Measurements from ENCODE around the gene PSD4. TPM values are rescaled to one million over a fixed set of nuclear protein-coding genes. Genes with fewer than 3 reads are reported as not detected.
"Not testable (repeated sequence)": the region's sequence is repeated elsewhere in the genome, so short reads cannot be mapped to it uniquely, and the experiment has no call there.

PSD4 gene
- polyA plus RNA-seq, 4 donors: 24.7 to 39.2 (median 32.7) TPM

DNA sequence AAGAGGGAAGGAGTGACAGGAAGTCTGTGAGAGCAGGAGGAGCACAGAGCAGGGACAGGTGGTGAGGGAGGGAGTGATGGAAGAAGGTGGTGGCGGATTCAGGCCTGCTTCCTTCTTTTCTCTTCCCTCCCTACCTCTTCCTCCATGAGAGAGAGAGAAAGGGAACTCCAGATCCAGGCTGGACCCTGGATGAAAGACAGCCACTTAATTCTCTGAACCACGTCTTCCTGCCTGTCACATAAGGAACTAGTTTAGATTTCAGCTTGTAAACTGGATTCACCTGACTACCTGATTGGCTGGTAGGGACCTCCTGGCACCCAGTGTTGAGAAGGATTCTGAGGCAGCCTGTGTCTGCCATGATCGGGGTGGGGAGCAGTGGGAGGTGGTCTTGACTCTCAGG is 56.0 kb downstream of the PSD4 start:
- no peak overlapping the region for H3K27ac ChIP-seq (ENCODE audit: low read depth in 1 of 3, low read length in 2 of 3)

GRCh38 chr2:113230531-113230930 is 56.8 kb downstream of the PSD4 start:
- Histone ChIP-seq H3K4me1 (ENCODE audit: control insufficient read depth in 3 of 3, insufficient read depth in 2 of 3, low read depth in 1 of 3, low read length in 2 of 3) (peaks cover 2 to 13% (median 12%) of the 10 kb centered on the region in 3 donors), H3K4me3 (ENCODE audit: low read depth in 1 of 3, low read length in 3 of 3) (no peak overlapping the region), H3K9me3 (ENCODE audit: control insufficient read depth in 2 of 2, insufficient read depth in 1 of 2, low read depth in 1 of 2, low read length in 1 of 2) (no peaks in the 10 kb centered on the region), H3K27ac (ENCODE audit: low read depth in 1 of 3, low read length in 2 of 3) (no peak overlapping the region), H3K27me3 (ENCODE audit: control insufficient read depth in 3 of 3, insufficient read depth in 3 of 3, low read length in 3 of 3) (no peaks in the 10 kb centered on the region), H3K36me3 (ENCODE audit: control insufficient read depth in 3 of 3, insufficient read depth in 2 of 3, low read depth in 1 of 3, low read length in 3 of 3) (no peaks in the 10 kb centered on the region)
- FAIRE-seq (no peak), DNase-seq (no peak)
- 24 to 58% (median 39%) methylated on average over 6 of the region's 6 CpGs for WGBS, 3 donors

More for the DNA sequence above, 56.0 kb downstream of the PSD4 start:
- H3K4me1 ChIP-seq (ENCODE audit: control insufficient read depth in 3 of 3, insufficient read depth in 2 of 3, low read depth in 1 of 3, low read length in 2 of 3): peaks cover 2 to 14% (median 13%) of the 10 kb centered on the region in 3 donors
- no peaks in the 10 kb centered on the region for H3K27me3 ChIP-seq (ENCODE audit: control insufficient read depth in 3 of 3, insufficient read depth in 3 of 3, low read length in 3 of 3)
- DNase-seq (no peak), FAIRE-seq (no peak)
- H3K9me3 ChIP-seq (ENCODE audit: control insufficient read depth in 2 of 2, insufficient read depth in 1 of 2, low read depth in 1 of 2, low read length in 1 of 2): no peaks in the 10 kb centered on the region
- 40 to 71% (median 57%) methylated on average over 3 of the region's 3 CpGs for WGBS, 3 donors
- no peak overlapping the region for H3K4me3 ChIP-seq (ENCODE audit: low read depth in 1 of 3, low read length in 3 of 3)
- no peaks in the 10 kb centered on the region for H3K36me3 ChIP-seq (ENCODE audit: control insufficient read depth in 3 of 3, insufficient read depth in 2 of 3, low read depth in 1 of 3, low read length in 3 of 3)

GRCh38 chr2:113231064-113231463 is 57.3 kb downstream of the PSD4 start:
- WGBS, 3 donors: 16 to 46% (median 31%) methylated on average over 3 of the region's 3 CpGs
- no peaks in the 10 kb centered on the region for H3K27me3 ChIP-seq (ENCODE audit: control insufficient read depth in 3 of 3, insufficient read depth in 3 of 3, low read length in 3 of 3)
- DNase-seq (no peak), FAIRE-seq (no peak)
- H3K4me3 ChIP-seq (ENCODE audit: low read depth in 1 of 3, low read length in 3 of 3): no peak overlapping the region
- no peak overlapping the region for H3K27ac ChIP-seq (ENCODE audit: low read depth in 1 of 3, low read length in 2 of 3)
- no peaks in the 10 kb centered on the region for H3K9me3 ChIP-seq (ENCODE audit: control insufficient read depth in 2 of 2, insufficient read depth in 1 of 2, low read depth in 1 of 2, low read length in 1 of 2)
- H3K36me3 ChIP-seq (ENCODE audit: control insufficient read depth in 3 of 3, insufficient read depth in 2 of 3, low read depth in 1 of 3, low read length in 3 of 3): no peaks in the 10 kb centered on the region
- peaks cover 2 to 13% (median 9%) of the 10 kb centered on the region in 3 donors for H3K4me1 ChIP-seq (ENCODE audit: control insufficient read depth in 3 of 3, insufficient read depth in 2 of 3, low read depth in 1 of 3, low read length in 2 of 3)

DNA sequence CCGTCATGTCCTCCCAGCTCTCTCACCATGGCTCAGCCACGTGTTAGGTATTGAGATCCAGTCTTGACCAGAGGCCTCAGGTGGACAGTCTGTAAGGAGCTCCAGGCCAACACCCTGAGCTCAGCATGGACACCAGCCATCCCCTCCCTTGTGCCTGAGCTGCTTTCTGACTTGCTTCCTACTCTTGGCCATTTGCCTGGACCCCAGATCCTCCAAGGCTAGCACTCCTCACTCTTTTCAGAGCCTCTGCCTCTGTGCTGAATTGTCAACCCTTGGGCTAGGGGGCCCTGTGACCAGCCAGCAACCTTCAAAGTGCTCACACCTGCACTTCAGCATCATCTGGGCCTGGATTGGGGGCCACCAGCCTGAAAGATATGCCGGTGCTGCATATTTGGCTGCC is 58.4 kb downstream of the PSD4 start:
- Histone ChIP-seq H3K4me1 (ENCODE audit: control insufficient read depth in 3 of 3, insufficient read depth in 2 of 3, low read depth in 1 of 3, low read length in 2 of 3) (peaks cover 2 to 13% (median 7%) of the 10 kb centered on the region in 3 donors), H3K27ac (ENCODE audit: low read depth in 1 of 3, low read length in 2 of 3) (no peak overlapping the region)
- no peak for FAIRE-seq

DNA sequence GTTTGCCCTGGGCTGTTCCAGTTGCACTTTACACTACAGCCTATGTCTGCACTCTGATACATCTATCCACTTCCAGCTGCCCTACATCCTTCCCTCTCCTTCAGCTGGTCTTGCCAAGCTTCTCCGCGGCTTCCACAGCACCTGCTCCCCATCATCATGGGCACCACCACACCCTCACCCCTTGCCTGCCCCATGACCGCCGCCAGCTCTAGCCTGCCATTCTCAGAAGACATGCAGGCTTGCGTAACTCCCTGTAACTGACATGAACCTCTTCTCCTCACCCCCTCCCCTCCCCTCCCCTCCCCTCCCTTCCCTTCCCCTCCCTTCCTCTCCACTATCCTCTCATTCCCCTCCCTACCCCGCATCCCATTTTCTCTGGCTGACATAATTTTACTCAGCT is 59.0 kb downstream of the PSD4 start:
- Histone ChIP-seq H3K9me3 (ENCODE audit: control insufficient read depth in 2 of 2, insufficient read depth in 1 of 2, low read depth in 1 of 2, low read length in 1 of 2) (no peaks in the 10 kb centered on the region), H3K36me3 (ENCODE audit: control insufficient read depth in 3 of 3, insufficient read depth in 2 of 3, low read depth in 1 of 3, low read length in 3 of 3) (no peaks in the 10 kb centered on the region), H3K4me1 (ENCODE audit: control insufficient read depth in 3 of 3, insufficient read depth in 2 of 3, low read depth in 1 of 3, low read length in 2 of 3) (peaks cover 2 to 13% (median 7%) of the 10 kb centered on the region in 3 donors), H3K27me3 (ENCODE audit: control insufficient read depth in 3 of 3, insufficient read depth in 3 of 3, low read length in 3 of 3) (no peaks in the 10 kb centered on the region), H3K4me3 (ENCODE audit: low read depth in 1 of 3, low read length in 3 of 3) (no peak overlapping the region), H3K27ac (ENCODE audit: low read depth in 1 of 3, low read length in 2 of 3) (no peak overlapping the region)
- WGBS, 3 donors: 22 to 66% (median 49%) methylated on average over 6 of the region's 6 CpGs
- no peak for DNase-seq
- FAIRE-seq: no peak

More for the DNA sequence above, 58.4 kb downstream of the PSD4 start:
- H3K36me3 ChIP-seq (ENCODE audit: control insufficient read depth in 3 of 3, insufficient read depth in 2 of 3, low read depth in 1 of 3, low read length in 3 of 3): no peaks in the 10 kb centered on the region
- no peak for DNase-seq
- no peak overlapping the region for H3K4me3 ChIP-seq (ENCODE audit: low read depth in 1 of 3, low read length in 3 of 3)
- WGBS, 3 donors: 60 to 90% (median 73%) methylated on average over 3 of the region's 3 CpGs
- H3K27me3 ChIP-seq (ENCODE audit: control insufficient read depth in 3 of 3, insufficient read depth in 3 of 3, low read length in 3 of 3): no peaks in the 10 kb centered on the region
- H3K9me3 ChIP-seq (ENCODE audit: control insufficient read depth in 2 of 2, insufficient read depth in 1 of 2, low read depth in 1 of 2, low read length in 1 of 2): no peaks in the 10 kb centered on the region

- WGBS, 3 donors: 79 to 83% (median 83%) methylated on average over 9 of the region's 9 CpGs
- Histone ChIP-seq H3K4me1 (ENCODE audit: control insufficient read depth in 3 of 3, insufficient read depth in 2 of 3, low read depth in 1 of 3, low read length in 2 of 3) (peaks cover 2 to 13% (median 7%) of the 10 kb centered on the region in 3 donors), H3K27ac (ENCODE audit: low read depth in 1 of 3, low read length in 2 of 3) (no peak overlapping the region), H3K9me3 (ENCODE audit: control insufficient read depth in 2 of 2, insufficient read depth in 1 of 2, low read depth in 1 of 2, low read length in 1 of 2) (no peaks in the 10 kb centered on the region), H3K36me3 (ENCODE audit: control insufficient read depth in 3 of 3, insufficient read depth in 2 of 3, low read depth in 1 of 3, low read length in 3 of 3) (no peaks in the 10 kb centered on the region), H3K4me3 (ENCODE audit: low read depth in 1 of 3, low read length in 3 of 3) (no peak overlapping the region), H3K27me3 (ENCODE audit: control insufficient read depth in 3 of 3, insufficient read depth in 3 of 3, low read length in 3 of 3) (no peaks in the 10 kb centered on the region)
- FAIRE-seq: no peak
- DNase-seq: peak in 1 of 2 donors; percentile 44
These were observed 60.1 kb downstream of the PSD4 start for GRCh38 chr2:113233593-113234550.

GRCh38 chr2:113234721-113235346 is 61.1 kb downstream of the PSD4 start:
- FAIRE-seq (no peak), DNase-seq (no peak)
- peak overlapping the region in 2 of 3 donors; percentile 39 to 69 for H3K4me3 ChIP-seq (ENCODE audit: low read depth in 1 of 3, low read length in 3 of 3)
- 64 to 91% (median 90%) methylated on average over 16 of the region's 16 CpGs for WGBS, 3 donors
- no peak overlapping the region for H3K27ac ChIP-seq (ENCODE audit: low read depth in 1 of 3, low read length in 2 of 3)
- no peaks in the 10 kb centered on the region for H3K9me3 ChIP-seq (ENCODE audit: control insufficient read depth in 2 of 2, insufficient read depth in 1 of 2, low read depth in 1 of 2, low read length in 1 of 2)
- H3K4me1 ChIP-seq (ENCODE audit: control insufficient read depth in 3 of 3, insufficient read depth in 2 of 3, low read depth in 1 of 3, low read length in 2 of 3): peaks cover 4 to 9% (median 4%) of the 10 kb centered on the region in 3 donors
- H3K27me3 ChIP-seq (ENCODE audit: control insufficient read depth in 3 of 3, insufficient read depth in 3 of 3, low read length in 3 of 3): no peaks in the 10 kb centered on the region
- peaks cover 0 to 2% (median 0%) of the 10 kb centered on the region in 3 donors for H3K36me3 ChIP-seq (ENCODE audit: control insufficient read depth in 3 of 3, insufficient read depth in 2 of 3, low read depth in 1 of 3, low read length in 3 of 3)

DNA sequence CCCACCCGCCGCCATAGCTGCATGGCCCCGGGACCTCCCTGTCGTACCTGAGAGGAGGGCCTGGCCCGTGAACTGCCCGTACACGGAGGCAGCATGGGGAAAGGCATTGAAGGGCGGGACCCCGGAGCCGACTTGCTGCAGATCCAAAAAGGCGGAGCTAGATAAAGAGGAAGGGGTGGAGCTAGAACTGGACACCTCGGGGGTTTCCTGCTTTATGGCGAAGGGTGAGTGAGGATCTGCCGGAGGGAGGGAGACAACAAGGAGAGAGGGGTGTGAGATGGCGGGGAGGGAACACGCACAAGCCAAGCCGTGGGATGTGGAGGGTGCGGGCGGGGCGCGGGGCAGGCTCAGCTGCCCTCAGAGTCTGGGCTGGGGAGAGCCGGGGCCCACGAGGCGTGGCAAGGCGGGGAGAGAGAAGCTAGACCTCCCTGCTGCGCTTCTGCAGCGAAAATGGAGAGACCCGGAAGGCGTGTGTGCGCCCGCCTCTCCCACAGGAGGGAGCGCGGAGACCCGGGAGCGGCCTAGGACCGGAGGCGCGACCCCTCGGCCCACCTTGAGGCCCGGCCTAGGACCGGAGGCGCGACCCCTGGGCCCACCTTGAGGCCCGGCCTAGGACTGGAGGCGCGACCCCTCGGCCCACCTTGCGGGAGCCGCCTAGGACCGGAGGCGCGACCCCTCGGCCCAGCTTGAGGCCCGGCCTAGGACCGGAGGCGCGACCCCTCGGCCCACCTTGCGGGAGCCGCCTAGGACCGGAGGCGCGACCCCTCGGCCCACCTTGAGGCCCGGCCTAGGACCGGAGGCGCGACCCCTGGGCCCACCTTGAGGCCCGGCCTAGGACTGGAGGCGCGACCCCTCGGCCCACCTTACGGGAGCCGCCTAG is 61.8 kb downstream of the PSD4 start:
- WGBS, 3 donors: 39 to 90% (median 90%) methylated on average over 35 to 74 of the region's 74 CpGs
- Histone ChIP-seq H3K27ac (ENCODE audit: low read depth in 1 of 3, low read length in 2 of 3) (peak overlapping the region in 1 of 3 donors; percentile 84), H3K4me3 (ENCODE audit: low read depth in 1 of 3, low read length in 3 of 3) (peak overlapping the region in 2 of 3 donors; percentile 39 to 69)
- not testable (repeated sequence) for H3K9me3 ChIP-seq (ENCODE audit: control insufficient read depth in 2 of 2, insufficient read depth in 1 of 2, low read depth in 1 of 2, low read length in 1 of 2); H3K27me3 ChIP-seq (ENCODE audit: control insufficient read depth in 3 of 3, insufficient read depth in 3 of 3, low read length in 3 of 3); H3K36me3 ChIP-seq (ENCODE audit: control insufficient read depth in 3 of 3, insufficient read depth in 2 of 3, low read depth in 1 of 3, low read length in 3 of 3); H3K4me1 ChIP-seq (ENCODE audit: control insufficient read depth in 3 of 3, insufficient read depth in 2 of 3, low read depth in 1 of 3, low read length in 2 of 3); FAIRE-seq
- peak in 1 of 2 donors; percentile 66 for DNase-seq

Data from small intestine (tissue), 7 donors.